Epidermal melanocyte (primary cell): ENCODE measurements around the gene TLK2.

Source experiments
- DNase-seq: peaks from one replicate; pipeline ENCODE4 v3.0.0; 2011; ENCODE audit warnings: low spot score; ENCODE audit not compliant: insufficient read length

The TLK2 gene

DNA sequence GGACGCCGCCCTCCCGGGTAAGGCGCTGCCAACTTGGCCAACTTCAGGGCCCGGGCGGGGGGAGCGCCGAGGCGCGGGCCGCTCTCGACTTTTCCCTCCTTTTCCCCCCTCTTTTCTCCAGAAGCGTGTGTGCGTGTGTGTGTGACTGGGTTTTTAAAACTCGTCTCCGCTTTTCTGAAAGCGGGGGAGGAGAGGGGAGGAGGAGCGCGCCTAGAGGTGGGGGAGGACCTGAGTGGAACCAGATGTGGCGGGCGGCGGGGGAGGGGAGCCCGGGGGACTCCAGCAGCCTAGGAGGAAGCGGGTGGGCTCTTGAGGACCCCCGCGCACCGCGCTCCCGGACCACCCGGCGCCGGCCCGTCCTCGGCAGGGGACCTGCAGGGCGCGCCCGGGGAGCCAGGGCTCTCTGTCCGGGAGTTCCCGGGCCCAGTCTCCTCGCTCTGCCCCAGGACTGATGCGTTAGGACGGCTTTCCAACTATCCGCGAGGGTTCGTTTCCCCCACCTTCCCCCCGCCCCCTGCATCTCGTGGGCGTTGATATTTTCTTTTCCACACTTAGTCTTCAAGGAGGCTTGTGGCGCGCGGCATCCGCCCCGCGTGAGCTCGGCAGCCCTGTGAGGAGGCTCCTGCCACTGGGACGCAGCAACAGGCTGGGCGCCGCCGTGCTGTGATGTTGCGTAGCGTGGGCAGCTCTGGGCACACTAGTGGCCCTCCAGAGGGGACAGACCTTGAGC, 149.4 kb downstream of the TLK2 start:
- no peak for DNase-seq

GRCh38 chr17:62628831-62629555, 150.4 kb downstream of the TLK2 start:
- DNase-seq, result no peak

GRCh38 chr17:62629556-62630364, 151.1 kb downstream of the TLK2 start:
- no peak for DNase-seq

GRCh38 chr17:62630365-62631085, 151.9 kb downstream of the TLK2 start:
- no peak for DNase-seq

- no peak for DNase-seq
Measured at GRCh38 chr17:62631086-62631935, 152.7 kb downstream of the TLK2 start.

- no peak for DNase-seq
Measured at GRCh38 chr17:62631936-62632924, 153.6 kb downstream of the TLK2 start.

DNA sequence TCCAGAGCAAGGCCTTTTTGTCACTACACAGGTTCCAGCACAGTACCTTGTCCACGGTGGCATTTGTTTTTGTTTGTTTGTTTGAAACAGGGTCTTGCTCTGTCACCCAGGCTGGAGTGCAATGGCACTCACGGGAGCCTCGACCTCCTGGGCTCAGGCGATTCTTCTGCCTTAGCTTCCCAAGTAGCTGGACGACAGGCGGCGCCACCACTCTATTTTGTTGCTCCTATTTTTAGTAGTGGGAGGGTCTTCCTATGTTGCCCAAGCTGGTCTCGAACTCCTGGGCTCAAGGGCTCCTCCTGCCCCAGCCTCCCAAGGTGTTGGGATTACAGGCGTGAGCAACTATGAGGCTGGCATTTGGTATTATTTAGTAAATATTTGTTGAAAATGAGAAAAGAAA, 159.2 kb downstream of the TLK2 start:
- DNase-seq, result no peak

DNA sequence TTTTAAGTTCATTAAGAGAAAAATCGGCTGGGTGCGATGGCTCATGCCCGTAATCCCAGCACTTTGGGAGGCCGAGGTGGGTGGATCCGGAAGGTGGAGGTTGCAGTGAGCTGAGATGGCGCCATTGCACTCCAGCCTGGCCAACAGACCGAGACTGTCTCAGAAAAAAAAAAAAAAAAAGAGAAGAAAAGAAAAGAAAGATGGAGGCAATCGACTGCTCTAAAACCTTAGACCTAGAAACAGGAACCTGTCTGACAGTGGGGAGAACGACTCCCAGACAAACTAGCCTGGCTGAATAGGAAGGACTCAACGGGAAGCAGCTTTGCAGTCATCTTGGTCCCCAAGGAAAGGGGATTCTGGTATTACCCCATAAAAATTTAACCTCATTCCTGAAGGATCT, 162.5 kb downstream of the TLK2 start:
- no peak for DNase-seq

- DNase-seq, result no peak
Measured at GRCh38 chr17:62641951-62642350, 163.3 kb downstream of the TLK2 start.

DNA sequence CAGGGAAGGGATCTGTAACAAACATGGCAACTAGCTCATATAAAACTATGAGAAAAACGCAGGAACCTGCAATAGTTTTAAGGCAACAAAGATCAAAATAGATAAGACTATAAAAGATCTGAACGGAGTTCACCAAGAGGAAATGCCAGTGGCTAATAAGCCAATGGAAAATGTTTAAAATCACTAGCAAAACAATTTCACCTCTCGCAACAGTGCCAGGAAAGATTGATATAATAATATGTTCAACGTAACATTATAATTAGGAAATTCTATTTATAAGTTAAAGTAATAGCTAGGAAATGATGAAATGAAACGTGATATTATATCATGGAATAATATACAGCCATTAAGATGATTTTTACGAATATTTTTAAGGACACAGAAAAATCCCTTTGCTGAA, 164.9 kb downstream of the TLK2 start:
- DNase-seq, result no peak

- DNase-seq, result no peak
Measured at GRCh38 chr17:62644487-62645173, 166.0 kb downstream of the TLK2 start.

DNA sequence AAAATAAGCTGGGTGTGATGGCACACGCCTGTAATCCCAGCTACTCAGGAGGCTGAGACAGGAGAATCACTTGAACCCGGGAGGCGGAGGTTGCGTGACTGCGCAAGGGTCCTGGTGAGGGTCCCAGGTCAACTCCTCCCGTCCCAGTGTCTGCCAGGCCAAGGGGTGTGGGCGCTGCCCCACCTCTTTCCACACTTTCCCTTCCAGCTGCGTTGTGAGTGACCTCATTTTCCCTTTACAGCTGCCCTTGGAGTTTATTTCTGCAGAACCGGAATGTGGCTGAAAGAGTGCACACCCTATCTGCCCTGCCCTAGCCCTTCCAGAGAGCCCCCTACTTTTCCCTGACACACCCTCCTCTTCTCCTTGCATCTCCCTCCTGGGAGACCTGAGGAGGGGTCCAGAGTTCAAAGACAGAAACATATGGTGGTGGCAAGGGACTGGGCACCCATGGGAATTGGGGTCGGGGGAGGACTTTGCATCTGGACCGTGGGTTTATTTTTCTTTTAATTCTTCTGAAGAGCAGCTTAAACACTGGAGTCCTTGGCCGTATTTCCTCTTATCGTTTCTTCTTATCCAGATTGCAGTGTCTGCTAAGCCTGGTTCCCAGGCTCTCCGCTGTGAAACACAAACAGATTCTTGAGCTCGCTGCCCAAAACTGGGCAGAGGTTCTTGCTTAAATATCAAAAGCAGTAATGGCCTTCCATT, 169.8 kb downstream of the TLK2 start:
- DNase-seq, result no peak

- no peak for DNase-seq
Measured at GRCh38 chr17:62648956-62649294, 170.3 kb downstream of the TLK2 start.

DNA sequence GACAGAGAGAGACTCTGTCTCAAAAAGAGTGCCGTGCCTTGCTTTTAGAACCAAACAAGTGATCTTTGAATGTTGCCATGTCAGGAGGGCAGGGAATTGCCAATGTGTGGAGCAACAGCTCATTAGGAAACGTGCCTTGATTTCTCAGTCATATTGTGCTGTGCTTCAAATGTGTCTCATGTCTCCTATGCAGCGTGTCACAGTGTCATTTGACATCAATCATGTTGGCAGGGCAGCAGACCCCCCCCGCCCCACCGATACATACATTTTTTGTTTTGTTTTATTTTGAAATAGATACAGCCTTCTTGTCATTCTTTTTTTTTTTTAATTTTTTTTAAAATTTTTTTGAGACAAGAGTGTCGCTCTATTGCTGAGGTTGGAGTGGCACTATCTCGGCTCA, 170.9 kb downstream of the TLK2 start:
- DNase-seq, result no peak

GRCh38 chr17:62650587-62650986, 172.0 kb downstream of the TLK2 start:
- no peak for DNase-seq

DNA sequence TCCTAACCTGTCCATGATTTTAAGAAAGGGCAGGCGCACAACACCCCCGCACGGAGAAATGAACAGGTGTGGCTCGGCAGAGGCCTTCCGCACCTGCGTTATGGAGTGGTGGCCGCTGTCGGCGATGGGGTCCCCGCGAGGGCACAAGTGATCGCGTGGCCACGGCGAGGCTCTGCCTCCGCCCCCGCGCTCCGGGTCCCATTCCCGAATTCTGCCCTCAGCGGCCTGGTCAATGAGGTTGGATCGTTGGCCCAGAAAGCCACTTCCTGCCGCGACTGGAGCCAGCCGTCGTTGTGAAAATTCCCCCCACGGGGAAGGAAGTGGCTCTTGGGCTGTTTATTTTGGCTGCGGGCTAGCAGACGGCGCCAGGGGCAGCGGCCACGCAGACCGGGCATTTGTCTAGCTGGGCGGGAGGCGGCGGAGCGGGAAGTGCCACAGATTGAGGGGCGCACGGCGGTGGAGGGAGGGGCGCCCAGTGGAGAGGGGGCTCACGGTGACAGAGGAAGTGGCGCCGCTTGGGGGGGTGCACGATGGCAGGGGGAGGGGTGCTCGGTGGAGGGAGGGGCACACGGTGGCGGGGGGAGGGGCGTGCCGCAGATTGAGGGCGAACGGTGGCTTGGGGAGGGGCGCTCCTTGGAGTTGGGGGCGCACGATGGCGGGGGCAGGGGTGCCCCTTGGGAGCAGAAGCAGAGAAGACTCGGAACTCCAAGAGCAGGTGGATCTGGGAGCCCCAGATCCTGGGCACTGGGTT, 173.8 kb downstream of the TLK2 start:
- no peak for DNase-seq

DNA sequence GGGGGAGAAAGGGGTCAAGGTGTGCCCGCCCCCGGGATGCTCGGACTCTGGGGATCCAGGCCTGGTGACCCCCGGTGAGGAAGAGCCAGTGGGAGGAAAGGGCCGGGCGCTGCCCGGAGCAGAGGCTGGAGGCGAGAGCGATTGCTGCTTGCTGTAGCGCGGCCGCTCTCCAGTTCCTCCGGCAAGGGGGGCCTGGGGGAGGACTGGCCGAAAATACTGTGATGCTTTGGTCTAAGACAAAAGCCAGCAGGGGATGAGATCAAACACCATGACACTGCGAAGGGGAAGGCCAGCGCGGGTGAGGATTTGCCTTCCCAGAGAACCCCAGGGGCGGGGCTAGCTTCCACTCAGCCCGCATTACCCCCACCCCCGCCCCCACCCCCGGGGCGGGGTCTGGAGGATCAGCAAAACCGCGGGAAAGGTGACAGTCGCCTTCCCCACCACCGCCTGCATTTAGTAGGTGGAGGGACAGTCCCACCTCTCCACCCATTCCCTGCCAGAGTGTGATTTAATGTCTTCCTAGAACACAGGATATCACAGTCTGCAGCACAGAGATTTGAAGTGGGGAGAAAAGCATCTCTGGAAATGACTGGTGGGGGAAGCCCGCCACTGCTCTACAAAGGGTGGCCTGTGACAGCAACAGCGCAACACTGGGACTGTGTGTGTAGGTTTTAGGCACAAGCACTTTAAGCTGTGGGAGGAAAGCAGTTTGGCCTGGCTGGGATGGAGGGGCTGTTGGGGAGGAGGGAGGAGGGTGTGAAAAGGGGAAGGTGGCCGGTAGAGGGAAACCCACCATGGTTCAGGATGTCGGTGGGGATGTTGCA, 174.6 kb downstream of the TLK2 start:
- no peak for DNase-seq
